Ovary (tissue), 9 donors: Measurements from ENCODE around the gene SETDB2. TPM values are rescaled to one million over a fixed set of nuclear protein-coding genes. Genes with fewer than 3 reads are reported as not detected.

ENCODE experiments used
- DNase-seq, 5 donors: peaks; one replicate each; pipeline ENCODE4 v3.0.0-alpha.2; 2019 to 2020
- H3K27ac ChIP-seq, 2 donors: fragments of 200-600 bp; one replicate each; pipeline versions ENCODE4 v1.5.1 to v1.8.0; 2019 to 2022
- H3K27me3 ChIP-seq: fragments of 200-600 bp; one replicate; pipeline ENCODE4 v1.8.0; 2022
- H3K36me3 ChIP-seq: fragments of 200-600 bp; sonication (generic); one replicate; pipeline ENCODE4 v1.5.1; 2019
- H3K4me1 ChIP-seq: one replicate; pipeline ENCODE4 v1.8.1; 2013; ENCODE audit warnings: mild to moderate bottlenecking, moderate library complexity; ENCODE audit not compliant: insufficient read depth
- H3K4me3 ChIP-seq: fragments of 200-600 bp; sonication (generic); one replicate; pipeline ENCODE4 v1.5.1; 2017
- H3K9me3 ChIP-seq, 2 donors: fragments of 200-600 bp in 1 of 2; sonication (generic) in 1 of 2; one replicate each; pipeline versions ENCODE4 v1.5.1 to v1.8.1; 2013 to 2019; ENCODE audit warnings: mild to moderate bottlenecking in 1 of 2, moderate library complexity in 1 of 2
- CTCF ChIP-seq, 3 donors: fragments of 450-650 bp in 2 of 3; fragments of 200-600 bp in 1 of 3; IDR thresholded peaks; one replicate each; pipeline versions ENCODE4 v1.5.1 to v1.8.0; 2016 to 2022; ENCODE audit warnings: antibody characterized with exemption in 3 of 3, mild to moderate bottlenecking in 1 of 3
- EP300 ChIP-seq: sonication (generic); formaldehyde crosslinking; IDR thresholded peaks from one replicate; pipeline ENCODE4 v1.6.1; 2017; ENCODE audit warnings: antibody characterized with exemption
- POLR2A ChIP-seq: fragments of 450-650 bp; IDR thresholded peaks from one replicate; pipeline ENCODE4 v1.6.1; 2017; ENCODE audit warnings: antibody characterized with exemption, mild to moderate bottlenecking, moderate library complexity
- WGBS, 3 donors: extraction: QIAGEN DNeasy Blood & Tissue Kit in 1 of 3; methylation state at CpG; one replicate each; pipeline versions ENCODE4 v1.1.5 to v1.1.7; 2013 to 2017; 5-methylcytosine and 5-hydroxymethylcytosine counted together
- intact Hi-C, 4 donors: fragments of 100-400 bp; cut with DNase I; formaldehyde crosslinking; loops; one replicate each; pipeline versions ENCODE4 v1.11.0 to v1.15.1; 2022 to 2023
- polyA plus RNA-seq, 2 donors: library from polyadenylated mRNA; stranded (reverse); fragments of 200-250 nt in 1 of 2; fragments of 350-450 nt in 1 of 2; fragmentation: Illumina TruSeq in 1 of 2; extraction: RNeasy Lipid Tissue Mini Kit (QIAGEN cat#74804) in 1 of 2; gene quantifications; one replicate each; pipeline ENCODE4 v1.2.3, GENCODE V29; 2013 to 2014
- total RNA-seq, 7 donors: library from RNA; depleted of rRNA in 2 of 7; stranded (reverse); fragments of >200 nt in 2 of 7; fragmentation: NEBNext Ultra II Directional in 3 of 7; extraction: Animal tissue kit (Norgen Biotek cat#: 25700) in 3 of 7; gene quantifications; one replicate each; pipeline versions ENCODE4 v1.1.0 to v1.2.4, GENCODE V29; 2016 to 2023
- donor health status: DM: no; HTN: no; CAD: no; lungs with moderate emphysema.
- donor health status: DM: no; HTN: no; CAD: no.
- donor health status: Bipolar disorder and iron deficiency.
- donor health status: DM: yes; HTN: yes; CAD: no.
- donor health status: DM: no; HTN: no; CAD: no.
- donor health status: DM: yes; HTN: yes; CAD: no.

The SETDB2 gene
- total and polyA plus RNA-seq, 9 donors = 6.6 to 21.6 (median 16.9) TPM

DNA sequence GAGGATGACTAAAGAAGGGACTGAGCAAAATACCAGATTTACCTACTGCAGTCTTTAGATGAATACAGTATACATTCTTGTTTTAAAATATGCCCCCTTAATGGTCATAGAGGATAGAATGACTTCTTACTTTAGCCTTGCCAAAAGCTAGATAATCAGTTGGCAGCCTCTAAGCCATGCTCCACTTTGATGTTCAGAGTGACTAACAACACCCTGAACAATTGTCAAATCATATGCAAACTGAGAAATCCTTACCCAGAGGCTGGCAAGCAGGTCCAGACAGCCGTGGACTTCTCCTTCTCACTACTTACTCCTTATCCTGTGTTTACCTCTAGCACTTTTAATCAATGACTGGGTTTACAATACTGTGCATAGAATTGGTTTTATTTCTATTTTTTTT, 28.1 kb downstream of the SETDB2 start:
- Histone ChIP-seq H3K36me3 (no peaks in the 10 kb centered on the region), H3K27ac (no peak overlapping the region), H3K9me3 (no peaks in the 10 kb centered on the region), H3K27me3 (no peaks in the 10 kb centered on the region), H3K4me1 (no peaks in the 10 kb centered on the region), H3K4me3 (no peak overlapping the region)
- TF ChIP-seq CTCF (IDR thresholded peaks at IDR 0.05) (no peak), EP300 (no peak), POLR2A (no peak)
- intact Hi-C loops = no loop called here
- WGBS, 3 donors = 12 to 23% (median 16%) methylated on average over 1 of the region's 1 CpG
- DNase-seq = no peak

- Histone ChIP-seq H3K27ac (no peak overlapping the region), H3K9me3 (no peaks in the 10 kb centered on the region), H3K27me3 (no peaks in the 10 kb centered on the region), H3K4me1 (no peaks in the 10 kb centered on the region), H3K4me3 (no peak overlapping the region), H3K36me3 (no peaks in the 10 kb centered on the region)
- no peak for TF ChIP-seq CTCF (IDR thresholded peaks at IDR 0.05)
- 91 to 93% (median 92%) methylated on average over 7 of the region's 7 CpGs for WGBS, 3 donors
- no peak for DNase-seq
- intact Hi-C loops = no loop called here
Observed at GRCh38 chr13:49476529-49476928, 32.5 kb downstream of the SETDB2 start.

DNA sequence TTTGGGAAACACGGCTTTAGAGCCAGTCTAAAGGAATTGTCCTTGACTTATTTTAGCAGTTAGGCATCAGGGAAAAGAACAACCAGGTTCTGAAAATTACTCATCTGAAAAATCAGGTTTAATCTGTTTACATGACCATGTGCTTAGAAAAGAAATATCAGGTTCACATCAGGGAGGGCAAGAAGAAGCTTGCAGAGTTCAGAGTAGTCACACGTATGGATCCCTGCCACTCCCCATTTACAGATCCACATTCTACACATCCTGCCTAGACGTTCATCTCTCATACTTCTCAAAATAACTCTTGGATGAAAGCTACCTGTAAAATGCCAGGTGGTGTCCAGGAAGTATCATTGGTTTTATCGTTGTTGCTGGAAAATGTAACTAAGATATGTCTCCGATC, 37.7 kb downstream of the SETDB2 start:
- Histone ChIP-seq H3K4me1 (no peaks in the 10 kb centered on the region), H3K36me3 (no peaks in the 10 kb centered on the region), H3K9me3 (no peaks in the 10 kb centered on the region), H3K27me3 (no peaks in the 10 kb centered on the region), H3K4me3 (no peak overlapping the region), H3K27ac (no peak overlapping the region)
- intact Hi-C loops = no loop called here
- no peak for TF ChIP-seq CTCF (IDR thresholded peaks at IDR 0.05)
- no peak for TF ChIP-seq EP300
- no peak for TF ChIP-seq POLR2A
- no peak for DNase-seq
- WGBS, 3 donors = 83 to 87% (median 85%) methylated on average over 5 of the region's 5 CpGs

DNA sequence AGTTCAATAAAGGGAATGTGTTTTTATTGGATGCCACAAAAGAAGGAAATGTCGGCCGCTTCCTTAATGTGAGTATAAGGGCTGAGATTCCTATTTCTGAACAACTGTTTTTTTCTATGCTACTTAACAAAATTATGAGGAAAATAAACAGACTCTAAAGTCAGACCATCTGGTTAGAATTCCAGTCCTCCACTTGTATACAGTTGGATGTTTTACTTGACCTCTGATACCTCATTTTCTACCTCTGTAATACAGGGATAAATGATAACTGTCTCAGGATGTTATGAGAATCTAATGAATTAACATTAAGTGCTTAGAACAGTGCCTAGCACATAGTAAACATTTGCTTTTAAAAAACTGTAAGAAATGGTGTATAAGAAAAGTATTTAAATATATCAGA, 44.5 kb downstream of the SETDB2 start:
- Histone ChIP-seq H3K4me3 (no peak overlapping the region), H3K27ac (no peak overlapping the region), H3K4me1 (no peaks in the 10 kb centered on the region), H3K27me3 (no peaks in the 10 kb centered on the region), H3K9me3 (no peaks in the 10 kb centered on the region), H3K36me3 (no peaks in the 10 kb centered on the region)
- intact Hi-C loops = no loop called here
- TF ChIP-seq POLR2A (no peak), EP300 (no peak), CTCF (IDR thresholded peaks at IDR 0.05) (no peak)
- DNase-seq = no peak
- 92 to 96% (median 94%) methylated on average over 2 of the region's 2 CpGs for WGBS, 3 donors

- H3K9me3 ChIP-seq = no peaks in the 10 kb centered on the region
- no peaks in the 10 kb centered on the region for H3K27me3 ChIP-seq
- no peaks in the 10 kb centered on the region for H3K4me1 ChIP-seq
- TF ChIP-seq POLR2A (no peak), CTCF (IDR thresholded peaks at IDR 0.05) (no peak), EP300 (no peak)
- DNase-seq = no peak
- intact Hi-C loops = no loop called here
- H3K36me3 ChIP-seq = no peaks in the 10 kb centered on the region
- peak overlapping the region; percentile 42 for H3K4me3 ChIP-seq
- 40 to 52% (median 44%) methylated on average over 2 of the region's 2 CpGs for WGBS, 3 donors
- H3K27ac ChIP-seq = no peak overlapping the region
Observed at GRCh38 chr13:49494645-49495044, 50.6 kb downstream of the SETDB2 start.
